Measurements from ENCODE around the gene CCNG1.

DNA sequence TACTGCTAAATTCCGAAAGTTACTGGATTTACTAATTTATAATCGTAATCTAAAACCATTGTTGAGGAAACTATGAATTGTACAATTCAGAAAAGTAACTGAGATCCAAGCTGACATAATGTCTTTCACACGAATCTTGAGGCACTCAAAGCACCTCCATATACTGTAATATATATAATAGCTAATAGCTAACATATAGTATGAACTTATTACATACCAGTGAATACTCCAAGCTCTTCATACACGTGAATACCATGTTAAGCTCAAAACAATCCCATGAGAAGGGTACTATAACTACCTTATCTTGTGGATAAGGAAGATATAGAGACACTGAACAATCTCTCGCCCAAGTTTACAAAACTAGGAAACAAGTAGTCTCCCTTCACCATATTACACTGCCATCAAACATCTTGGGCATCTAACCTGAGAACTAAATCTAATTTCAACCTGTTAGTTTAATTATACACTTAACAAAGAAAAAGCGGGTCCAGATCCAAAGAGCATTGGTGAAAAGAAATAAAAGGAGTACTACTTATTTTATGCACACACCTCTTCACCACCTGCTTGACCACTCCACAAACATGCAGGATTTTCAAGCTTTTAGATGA is 21.5 kb downstream of the CCNG1 start:
- TF ChIP-seq, protein P1, sequence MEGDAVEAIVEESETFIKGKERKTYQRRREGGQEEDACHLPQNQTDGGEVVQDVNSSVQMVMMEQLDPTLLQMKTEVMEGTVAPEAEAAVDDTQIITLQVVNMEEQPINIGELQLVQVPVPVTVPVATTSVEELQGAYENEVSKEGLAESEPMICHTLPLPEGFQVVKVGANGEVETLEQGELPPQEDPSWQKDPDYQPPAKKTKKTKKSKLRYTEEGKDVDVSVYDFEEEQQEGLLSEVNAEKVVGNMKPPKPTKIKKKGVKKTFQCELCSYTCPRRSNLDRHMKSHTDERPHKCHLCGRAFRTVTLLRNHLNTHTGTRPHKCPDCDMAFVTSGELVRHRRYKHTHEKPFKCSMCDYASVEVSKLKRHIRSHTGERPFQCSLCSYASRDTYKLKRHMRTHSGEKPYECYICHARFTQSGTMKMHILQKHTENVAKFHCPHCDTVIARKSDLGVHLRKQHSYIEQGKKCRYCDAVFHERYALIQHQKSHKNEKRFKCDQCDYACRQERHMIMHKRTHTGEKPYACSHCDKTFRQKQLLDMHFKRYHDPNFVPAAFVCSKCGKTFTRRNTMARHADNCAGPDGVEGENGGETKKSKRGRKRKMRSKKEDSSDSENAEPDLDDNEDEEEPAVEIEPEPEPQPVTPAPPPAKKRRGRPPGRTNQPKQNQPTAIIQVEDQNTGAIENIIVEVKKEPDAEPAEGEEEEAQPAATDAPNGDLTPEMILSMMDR (IDR thresholded peaks at IDR 0.05; ENCODE audit: insufficient read depth, low read depth, low read length): no peak
- TF ChIP-seq EZH2 (IDR thresholded peaks at IDR 0.05; ENCODE audit: insufficient read depth, low read length): no peak

Data from astrocyte (in vitro differentiated cells and primary cell).